ENCODE measurements around the gene SLC25A23. TPM values are rescaled to one million over a fixed set of nuclear protein-coding genes. Genes with fewer than 3 reads are reported as not detected.

Gene SLC25A23
- total and polyA plus RNA-seq, 10 of the 15 experiments (the other 5 are each of a cell fraction or from before 2014, with no cell fraction given), result 10.2 to 85.8 (median 50.0) TPM

DNA sequence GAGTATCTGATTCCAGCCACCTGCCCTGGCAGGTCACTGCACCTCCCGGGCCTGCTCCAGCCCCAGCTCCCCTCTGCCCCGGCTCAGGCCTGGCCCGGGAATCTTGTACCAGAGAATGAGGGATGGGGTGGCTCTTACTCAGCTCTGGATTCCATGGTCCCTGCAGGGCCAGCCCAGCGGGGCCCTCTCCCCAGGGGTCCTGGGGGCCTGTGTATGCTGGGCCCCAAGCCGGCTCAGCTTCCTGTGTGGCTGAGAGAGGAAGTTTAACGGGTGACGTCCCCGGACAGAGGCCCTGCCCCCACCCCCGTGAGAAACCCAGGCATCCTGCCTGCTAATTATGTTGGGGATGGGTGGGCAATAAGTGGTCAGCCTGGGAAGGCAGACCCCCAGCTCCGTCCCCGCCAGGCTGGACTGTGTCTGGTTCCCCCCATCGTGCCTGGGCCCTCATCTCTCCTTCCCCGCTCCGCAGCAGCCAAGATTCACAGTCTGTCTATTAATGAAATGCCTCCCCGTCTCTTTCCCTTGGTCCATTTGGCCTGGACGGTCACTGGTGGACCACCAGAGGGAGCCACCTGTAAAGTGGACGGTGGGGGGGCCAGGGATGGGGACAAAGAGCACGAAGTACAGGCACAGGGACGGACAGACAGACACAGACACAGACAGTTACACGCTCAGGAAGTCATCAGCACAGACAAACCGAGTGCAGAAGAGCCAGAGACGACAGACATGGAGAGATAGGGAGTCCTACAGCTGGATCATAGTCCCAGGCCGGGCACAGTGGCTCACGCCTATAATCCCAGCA lies 22.1 kb upstream of the SLC25A23 start, which contains the start of gene DENND1C (continued):
- TF ChIP-seq ZNF207 (IDR thresholded peaks at IDR 0.05; ENCODE audit: borderline replicate concordance), result no peak
- peak; percentile 69 for TF ChIP-seq MEF2B (IDR thresholded peaks at IDR 0.05; ENCODE audit: partially characterized antibody, poor library complexity, severe bottlenecking)
- TF ChIP-seq SMC3 (IDR thresholded peaks at IDR 0.05; ENCODE audit: borderline replicate concordance, low read length), result peak; percentile 47; the same call in 1 of the 2 replicates
- no peak for TF ChIP-seq ZSCAN29 (IDR thresholded peaks at IDR 0.05)
- no peak for TF ChIP-seq NR2C2 (IDR thresholded peaks at IDR 0.05; ENCODE audit: borderline replicate concordance, control insufficient read depth, insufficient read length, low read depth)
- TF ChIP-seq, protein P1, sequence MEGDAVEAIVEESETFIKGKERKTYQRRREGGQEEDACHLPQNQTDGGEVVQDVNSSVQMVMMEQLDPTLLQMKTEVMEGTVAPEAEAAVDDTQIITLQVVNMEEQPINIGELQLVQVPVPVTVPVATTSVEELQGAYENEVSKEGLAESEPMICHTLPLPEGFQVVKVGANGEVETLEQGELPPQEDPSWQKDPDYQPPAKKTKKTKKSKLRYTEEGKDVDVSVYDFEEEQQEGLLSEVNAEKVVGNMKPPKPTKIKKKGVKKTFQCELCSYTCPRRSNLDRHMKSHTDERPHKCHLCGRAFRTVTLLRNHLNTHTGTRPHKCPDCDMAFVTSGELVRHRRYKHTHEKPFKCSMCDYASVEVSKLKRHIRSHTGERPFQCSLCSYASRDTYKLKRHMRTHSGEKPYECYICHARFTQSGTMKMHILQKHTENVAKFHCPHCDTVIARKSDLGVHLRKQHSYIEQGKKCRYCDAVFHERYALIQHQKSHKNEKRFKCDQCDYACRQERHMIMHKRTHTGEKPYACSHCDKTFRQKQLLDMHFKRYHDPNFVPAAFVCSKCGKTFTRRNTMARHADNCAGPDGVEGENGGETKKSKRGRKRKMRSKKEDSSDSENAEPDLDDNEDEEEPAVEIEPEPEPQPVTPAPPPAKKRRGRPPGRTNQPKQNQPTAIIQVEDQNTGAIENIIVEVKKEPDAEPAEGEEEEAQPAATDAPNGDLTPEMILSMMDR (IDR thresholded peaks at IDR 0.05 in 2 of 3, conservative IDR thresholded peaks at IDR 0.05 in 1 of 3; ENCODE audit: control insufficient read depth in 2 of 3, extremely low read depth in 1 of 3, insufficient read depth in 1 of 3, low read depth in 3 of 3, low read length in 3 of 3), result peak; percentile 51 to 64 (median 61); a peak in 4 of 6 replicates
- TF ChIP-seq, protein P2, sequence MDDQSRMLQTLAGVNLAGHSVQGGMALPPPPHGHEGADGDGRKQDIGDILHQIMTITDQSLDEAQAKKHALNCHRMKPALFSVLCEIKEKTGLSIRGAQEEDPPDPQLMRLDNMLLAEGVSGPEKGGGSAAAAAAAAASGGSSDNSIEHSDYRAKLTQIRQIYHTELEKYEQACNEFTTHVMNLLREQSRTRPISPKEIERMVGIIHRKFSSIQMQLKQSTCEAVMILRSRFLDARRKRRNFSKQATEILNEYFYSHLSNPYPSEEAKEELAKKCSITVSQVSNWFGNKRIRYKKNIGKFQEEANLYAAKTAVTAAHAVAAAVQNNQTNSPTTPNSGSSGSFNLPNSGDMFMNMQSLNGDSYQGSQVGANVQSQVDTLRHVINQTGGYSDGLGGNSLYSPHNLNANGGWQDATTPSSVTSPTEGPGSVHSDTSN (IDR thresholded peaks at IDR 0.05; ENCODE audit: insufficient replicate concordance, low read depth, low read length), result no peak
- TF ChIP-seq TCF7 (IDR thresholded peaks at IDR 0.05; ENCODE audit: borderline replicate concordance), result no peak
- no peak for TF ChIP-seq SMAD1 (IDR thresholded peaks at IDR 0.05; ENCODE audit: low read depth, partially characterized antibody)
- no peak for TF ChIP-seq HDAC2 (IDR thresholded peaks at IDR 0.05)
- TF ChIP-seq, protein P3, sequence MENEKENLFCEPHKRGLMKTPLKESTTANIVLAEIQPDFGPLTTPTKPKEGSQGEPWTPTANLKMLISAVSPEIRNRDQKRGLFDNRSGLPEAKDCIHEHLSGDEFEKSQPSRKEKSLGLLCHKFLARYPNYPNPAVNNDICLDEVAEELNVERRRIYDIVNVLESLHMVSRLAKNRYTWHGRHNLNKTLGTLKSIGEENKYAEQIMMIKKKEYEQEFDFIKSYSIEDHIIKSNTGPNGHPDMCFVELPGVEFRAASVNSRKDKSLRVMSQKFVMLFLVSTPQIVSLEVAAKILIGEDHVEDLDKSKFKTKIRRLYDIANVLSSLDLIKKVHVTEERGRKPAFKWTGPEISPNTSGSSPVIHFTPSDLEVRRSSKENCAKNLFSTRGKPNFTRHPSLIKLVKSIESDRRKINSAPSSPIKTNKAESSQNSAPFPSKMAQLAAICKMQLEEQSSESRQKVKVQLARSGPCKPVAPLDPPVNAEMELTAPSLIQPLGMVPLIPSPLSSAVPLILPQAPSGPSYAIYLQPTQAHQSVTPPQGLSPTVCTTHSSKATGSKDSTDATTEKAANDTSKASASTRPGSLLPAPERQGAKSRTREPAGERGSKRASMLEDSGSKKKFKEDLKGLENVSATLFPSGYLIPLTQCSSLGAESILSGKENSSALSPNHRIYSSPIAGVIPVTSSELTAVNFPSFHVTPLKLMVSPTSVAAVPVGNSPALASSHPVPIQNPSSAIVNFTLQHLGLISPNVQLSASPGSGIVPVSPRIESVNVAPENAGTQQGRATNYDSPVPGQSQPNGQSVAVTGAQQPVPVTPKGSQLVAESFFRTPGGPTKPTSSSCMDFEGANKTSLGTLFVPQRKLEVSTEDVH (IDR thresholded peaks at IDR 0.05; ENCODE audit: low read depth, partially characterized antibody), result no peak
- peak in 1 of 2 experiments; percentile 48; a peak in 1 of 4 replicates for TF ChIP-seq ETV6 (conservative IDR thresholded peaks at IDR 0.05 in 1 of 2, IDR thresholded peaks at IDR 0.05 in 1 of 2; ENCODE audit: borderline replicate concordance in 1 of 2, low read depth in 1 of 2)
- TF ChIP-seq ASH2L (IDR thresholded peaks at IDR 0.05; ENCODE audit: borderline replicate concordance, low read depth), result no peak
- no peak for TF ChIP-seq PML (IDR thresholded peaks at IDR 0.05; ENCODE audit: low read length)
